IMR-90 (cell line): ENCODE data around the gene S100A13.

Experiments
- CEBPB ChIP-seq: IDR thresholded peaks from 2 replicates; pipeline ENCODE4 v1.6.1; 2012; ENCODE audit warnings: low read depth, low read length, improper control_type of control experiment
- CHD1 ChIP-seq: IDR thresholded peaks from 2 replicates; pipeline ENCODE4 v1.6.1; 2012; ENCODE audit warnings: low read depth, low read length, improper control_type of control experiment
- CTCF ChIP-seq: conservative IDR thresholded peaks from 2 replicates; pipeline ENCODE4 v1.5.1; 2012; ENCODE audit warnings: mild to moderate bottlenecking, low read depth, low read length, improper control_type of control experiment
- MAFK ChIP-seq: IDR thresholded peaks from 2 replicates; pipeline ENCODE4 v1.6.1; 2012; ENCODE audit warnings: low read depth, low read length, improper control_type of control experiment
- POLR2A ChIP-seq: IDR thresholded peaks from 2 replicates; pipeline ENCODE4 v1.6.1; 2012; ENCODE audit warnings: mild to moderate bottlenecking, low read depth, low read length
- RAD21 ChIP-seq: IDR thresholded peaks from 2 replicates; pipeline ENCODE4 v1.6.1; 2012; ENCODE audit warnings: low read length, improper control_type of control experiment
- RCOR1 ChIP-seq: IDR thresholded peaks from 2 replicates; pipeline ENCODE4 v1.6.1; 2012; ENCODE audit warnings: mild to moderate bottlenecking, low read length, improper control_type of control experiment; ENCODE audit not compliant: insufficient replicate concordance

GRCh38 chr1:153608742-153609584, 18.3 kb downstream of the S100A13 start:
- no peak for TF ChIP-seq CTCF
- TF ChIP-seq POLR2A, result peak; percentile 77
- no peak for TF ChIP-seq CHD1
- TF ChIP-seq CEBPB, result no peak
- TF ChIP-seq RCOR1, result peak; percentile 11
- TF ChIP-seq MAFK, result no peak
- no peak for TF ChIP-seq RAD21
